Body of pancreas (tissue), 4 donors: Measurements from ENCODE around the gene SPIN2B.

Source experiments
- POLR2A ChIP-seq, 3 donors: fragments of 450-650 bp; IDR thresholded peaks; one replicate each; pipeline ENCODE4 v1.6.1; 2016; ENCODE audit warnings: antibody characterized with exemption in 3 of 3, mild to moderate bottlenecking in 2 of 3
- TF ChIP-seq, protein P1 (sequence below), 7 experiments: fragments of 450-650 bp in 4 of 7; fragments of 200-600 bp in 3 of 7; sonication (generic) in 3 of 7; IDR thresholded peaks; one replicate each; pipeline ENCODE4 v1.5.1; 2016 to 2019; ENCODE audit warnings: antibody characterized with exemption in 7 of 7

- TF ChIP-seq, protein P1, sequence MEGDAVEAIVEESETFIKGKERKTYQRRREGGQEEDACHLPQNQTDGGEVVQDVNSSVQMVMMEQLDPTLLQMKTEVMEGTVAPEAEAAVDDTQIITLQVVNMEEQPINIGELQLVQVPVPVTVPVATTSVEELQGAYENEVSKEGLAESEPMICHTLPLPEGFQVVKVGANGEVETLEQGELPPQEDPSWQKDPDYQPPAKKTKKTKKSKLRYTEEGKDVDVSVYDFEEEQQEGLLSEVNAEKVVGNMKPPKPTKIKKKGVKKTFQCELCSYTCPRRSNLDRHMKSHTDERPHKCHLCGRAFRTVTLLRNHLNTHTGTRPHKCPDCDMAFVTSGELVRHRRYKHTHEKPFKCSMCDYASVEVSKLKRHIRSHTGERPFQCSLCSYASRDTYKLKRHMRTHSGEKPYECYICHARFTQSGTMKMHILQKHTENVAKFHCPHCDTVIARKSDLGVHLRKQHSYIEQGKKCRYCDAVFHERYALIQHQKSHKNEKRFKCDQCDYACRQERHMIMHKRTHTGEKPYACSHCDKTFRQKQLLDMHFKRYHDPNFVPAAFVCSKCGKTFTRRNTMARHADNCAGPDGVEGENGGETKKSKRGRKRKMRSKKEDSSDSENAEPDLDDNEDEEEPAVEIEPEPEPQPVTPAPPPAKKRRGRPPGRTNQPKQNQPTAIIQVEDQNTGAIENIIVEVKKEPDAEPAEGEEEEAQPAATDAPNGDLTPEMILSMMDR (IDR thresholded peaks at IDR 0.05), result no peak
- no peak for TF ChIP-seq POLR2A (IDR thresholded peaks at IDR 0.05)
Observed at GRCh38 chrX:57138674-57139073, 17.3 kb upstream of the SPIN2B start.
